ENCODE data around the gene SIPA1.
"Not testable (repeated sequence)": the region's sequence is repeated elsewhere in the genome, so short reads cannot be mapped to it uniquely, and the experiment has no call there.

SIPA1 gene

GRCh38 chr11:65662799-65663638, 25.1 kb downstream of the SIPA1 start, which contains the start of gene RELA:
Gene RELA (minus strand): TSS chr11:65662916. CDS start chr11:65662832, 84 bp downstream.
- DNase-seq: peak; percentile 47

- no peak for DNase-seq
These were observed 25.8 kb downstream of the SIPA1 start for GRCh38 chr11:65663639-65664200.

- no peak for DNase-seq
These were observed 34.4 kb downstream of the SIPA1 start for GRCh38 chr11:65672180-65672860.

- DNase-seq: no peak
These were observed 35.1 kb downstream of the SIPA1 start for GRCh38 chr11:65672982-65673381.

GRCh38 chr11:65680192-65680743, 42.4 kb downstream of the SIPA1 start:
- no peak for DNase-seq

GRCh38 chr11:65683480-65683879, 45.6 kb downstream of the SIPA1 start:
- DNase-seq: not testable (repeated sequence)

GRCh38 chr11:65685981-65686380, 48.1 kb downstream of the SIPA1 start:
- DNase-seq: no peak

GRCh38 chr11:65691847-65692246, 53.9 kb downstream of the SIPA1 start:
- not testable (repeated sequence) for DNase-seq

GRCh38 chr11:65692367-65692766, 54.5 kb downstream of the SIPA1 start:
- DNase-seq: no peak

- peak; percentile 49 for DNase-seq
These were observed 57.7 kb downstream of the SIPA1 start for GRCh38 chr11:65695459-65696241.

GRCh38 chr11:65696802-65697552, 59.1 kb downstream of the SIPA1 start:
- no peak for DNase-seq

GRCh38 chr11:65698205-65698604, 60.3 kb downstream of the SIPA1 start:
- no peak for DNase-seq

GRCh38 chr11:65699306-65699705, 61.4 kb downstream of the SIPA1 start:
- no peak for DNase-seq

- DNase-seq: no peak
These were observed 62.5 kb downstream of the SIPA1 start for GRCh38 chr11:65700399-65700798.

All from NCI-H1417 treated with DMSO at 0.1 percent for 48 hours (cell line).